ENCODE results near the gene KAT8.

DNA sequence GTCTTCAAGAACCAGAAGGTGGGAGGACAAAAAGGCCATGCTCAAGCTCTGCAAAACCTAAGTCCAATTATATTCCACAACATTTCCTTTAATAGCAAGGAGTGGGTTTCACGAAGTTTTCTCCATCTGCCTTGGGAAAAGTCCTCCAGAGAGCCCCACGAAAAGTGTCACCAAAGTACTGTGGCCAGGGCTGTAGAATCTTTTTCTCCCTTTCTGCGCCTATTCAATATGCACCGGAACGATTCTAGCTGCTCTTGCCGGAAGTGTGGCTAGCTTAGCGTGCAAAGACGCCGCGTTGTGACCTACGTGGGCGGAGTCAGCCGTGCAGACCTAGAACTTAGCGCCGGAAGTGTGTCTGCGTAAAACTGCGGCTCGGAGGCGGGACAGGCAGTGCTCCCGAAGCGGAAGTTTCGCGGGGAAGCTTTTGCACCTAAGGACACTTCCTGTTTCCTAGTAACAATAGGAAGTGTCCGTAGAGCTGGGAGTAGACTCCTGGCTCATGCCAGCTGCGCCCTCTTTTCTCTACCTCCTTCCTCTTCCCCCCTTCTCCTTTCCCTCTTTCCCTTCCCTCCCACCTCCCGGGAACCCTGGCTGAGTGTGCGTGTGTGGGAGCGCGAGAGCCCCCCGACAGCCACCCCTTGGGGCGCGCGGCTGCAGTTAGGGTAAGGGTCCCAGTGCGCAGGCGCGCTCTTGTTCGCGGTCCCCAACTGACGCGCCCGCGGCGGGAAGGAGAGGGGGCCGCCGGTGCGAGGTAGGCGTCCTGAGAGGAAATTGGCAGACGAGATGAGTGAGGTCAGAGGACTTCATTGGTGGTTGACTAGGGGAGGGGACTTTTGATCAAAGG is 43.3 kb upstream of the KAT8 start, which contains the start of the genes ZNF646 and ZNF668:
- TF ChIP-seq, protein P1, sequence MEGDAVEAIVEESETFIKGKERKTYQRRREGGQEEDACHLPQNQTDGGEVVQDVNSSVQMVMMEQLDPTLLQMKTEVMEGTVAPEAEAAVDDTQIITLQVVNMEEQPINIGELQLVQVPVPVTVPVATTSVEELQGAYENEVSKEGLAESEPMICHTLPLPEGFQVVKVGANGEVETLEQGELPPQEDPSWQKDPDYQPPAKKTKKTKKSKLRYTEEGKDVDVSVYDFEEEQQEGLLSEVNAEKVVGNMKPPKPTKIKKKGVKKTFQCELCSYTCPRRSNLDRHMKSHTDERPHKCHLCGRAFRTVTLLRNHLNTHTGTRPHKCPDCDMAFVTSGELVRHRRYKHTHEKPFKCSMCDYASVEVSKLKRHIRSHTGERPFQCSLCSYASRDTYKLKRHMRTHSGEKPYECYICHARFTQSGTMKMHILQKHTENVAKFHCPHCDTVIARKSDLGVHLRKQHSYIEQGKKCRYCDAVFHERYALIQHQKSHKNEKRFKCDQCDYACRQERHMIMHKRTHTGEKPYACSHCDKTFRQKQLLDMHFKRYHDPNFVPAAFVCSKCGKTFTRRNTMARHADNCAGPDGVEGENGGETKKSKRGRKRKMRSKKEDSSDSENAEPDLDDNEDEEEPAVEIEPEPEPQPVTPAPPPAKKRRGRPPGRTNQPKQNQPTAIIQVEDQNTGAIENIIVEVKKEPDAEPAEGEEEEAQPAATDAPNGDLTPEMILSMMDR (conservative IDR thresholded peaks at IDR 0.05; ENCODE audit: low read depth, low read length) = no peak
- TF ChIP-seq EZH2phosphoT487 (IDR thresholded peaks at IDR 0.05; ENCODE audit: borderline replicate concordance, low read length) = no peak

Data from PC-3 (cell line).